Measurements from ENCODE around the gene MYL3. TPM values are rescaled to one million over a fixed set of nuclear protein-coding genes. Genes with fewer than 3 reads are reported as not detected.

Gene MYL3
- total RNA-seq, 2 experiments from 2014 or later: not detected

DNA sequence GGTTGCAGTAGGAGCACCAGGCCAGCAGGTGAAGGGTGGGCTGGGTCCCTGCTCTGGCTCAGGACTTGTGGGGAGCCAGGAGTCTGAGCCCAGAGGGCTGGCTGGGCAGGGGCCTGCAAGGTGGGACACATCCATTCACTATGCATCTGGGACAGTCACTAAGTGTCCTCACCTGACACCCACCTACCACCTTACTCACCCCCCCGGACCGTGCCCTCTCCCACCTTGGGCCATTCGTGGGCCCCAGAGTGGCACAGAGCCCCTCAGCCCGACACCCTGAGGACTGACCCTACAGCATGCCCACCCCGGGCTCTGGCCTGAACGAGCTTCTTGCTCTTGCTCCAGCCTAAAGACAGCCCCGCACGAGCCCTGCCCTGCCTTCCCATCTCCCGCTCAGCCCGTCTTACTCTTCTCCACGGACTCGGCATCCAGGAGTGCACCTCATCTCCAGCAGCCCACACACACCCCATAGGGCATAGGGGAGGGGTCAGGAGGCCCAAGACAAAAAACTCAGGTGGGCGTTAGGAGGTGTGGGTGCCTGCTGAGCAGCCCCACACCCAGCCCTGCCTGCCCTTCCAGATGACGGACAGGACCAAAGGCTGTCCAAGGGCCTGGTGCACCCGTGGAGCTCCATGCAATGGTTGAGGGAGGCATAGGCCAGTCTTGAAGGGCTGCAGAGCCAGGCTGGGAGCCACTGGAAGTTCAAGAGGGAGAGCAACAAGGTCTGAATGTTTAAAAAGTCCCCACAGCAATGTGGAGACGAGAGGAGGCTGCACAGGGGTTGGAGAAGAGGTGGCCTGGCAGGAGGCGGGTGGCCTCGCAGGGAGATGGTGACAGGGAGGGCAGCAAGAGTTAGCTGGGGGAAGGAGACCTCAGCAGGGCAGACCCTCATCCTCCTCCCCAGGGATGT is 41.3 kb upstream of the MYL3 start:
- DNase-seq (peak; percentile 28), ATAC-seq (ENCODE audit: low read depth) (no peak)
- Mint-ChIP-seq H3K36me3 (no peaks in the 10 kb centered on the region), H3K9me3 (no peaks in the 10 kb centered on the region), H3K4me1 (peaks cover 4% of the 10 kb centered on the region), H3K27ac (no peak overlapping the region), H3K4me3 (no peak overlapping the region), H3K27me3 (no peaks in the 10 kb centered on the region)
- POLR2A ChIA-PET: no interaction called here

DNA sequence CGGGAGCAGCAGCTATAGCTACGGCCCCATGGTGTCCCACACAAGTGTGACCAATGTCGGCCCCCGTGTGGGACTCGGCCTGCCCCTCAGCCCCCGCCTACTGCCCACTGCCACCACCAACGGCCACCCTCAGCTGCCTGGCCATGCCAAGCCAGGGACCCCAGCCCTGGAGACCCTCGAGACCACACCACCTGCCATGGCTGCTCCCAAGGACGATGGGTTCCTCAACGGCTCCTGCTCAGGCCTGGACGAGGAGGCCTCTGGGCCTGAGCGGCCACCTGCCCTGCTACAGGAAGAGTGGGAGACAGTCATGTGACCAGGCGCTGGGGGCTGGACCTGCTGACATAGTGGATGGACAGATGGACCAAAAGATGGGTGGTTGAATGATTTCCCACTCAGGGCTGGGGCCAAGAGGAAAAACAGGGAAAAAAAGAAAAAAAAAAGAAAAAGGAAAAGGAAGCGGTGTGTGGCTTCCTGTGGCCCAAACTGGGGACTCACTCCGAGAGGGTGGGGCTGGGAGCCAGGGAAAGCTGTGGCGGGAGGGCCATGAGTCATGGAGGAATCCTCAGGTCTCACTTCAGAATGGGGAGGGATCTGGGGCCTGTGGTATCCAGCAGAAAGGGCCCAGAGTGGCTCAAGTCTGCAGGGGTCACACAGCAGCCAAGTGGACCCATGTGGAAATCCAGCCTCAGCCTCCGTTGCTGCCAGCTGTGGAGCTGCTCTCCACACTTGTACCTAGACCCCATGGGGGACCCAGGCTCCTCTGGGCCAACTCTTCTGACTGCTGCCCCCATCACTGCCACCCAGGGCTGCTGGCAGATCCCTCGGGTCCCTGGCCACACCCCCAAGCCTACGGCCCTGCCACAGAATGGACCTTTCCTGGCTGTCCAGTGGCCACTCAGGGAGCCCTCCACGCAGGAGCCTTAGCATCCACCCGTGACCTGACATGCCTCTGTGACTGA is 40.4 kb upstream of the MYL3 start:
- Mint-ChIP-seq H3K27ac (peak overlapping the region; percentile 42), H3K36me3 (no peaks in the 10 kb centered on the region), H3K27me3 (peaks cover 4% of the 10 kb centered on the region), H3K4me1 (peaks cover 3% of the 10 kb centered on the region), H3K9me3 (no peaks in the 10 kb centered on the region), H3K4me3 (no peak overlapping the region)
- DNase-seq: peak; percentile 24
- POLR2A ChIA-PET: no interaction called here
- no peak for ATAC-seq (ENCODE audit: low read depth)

DNA sequence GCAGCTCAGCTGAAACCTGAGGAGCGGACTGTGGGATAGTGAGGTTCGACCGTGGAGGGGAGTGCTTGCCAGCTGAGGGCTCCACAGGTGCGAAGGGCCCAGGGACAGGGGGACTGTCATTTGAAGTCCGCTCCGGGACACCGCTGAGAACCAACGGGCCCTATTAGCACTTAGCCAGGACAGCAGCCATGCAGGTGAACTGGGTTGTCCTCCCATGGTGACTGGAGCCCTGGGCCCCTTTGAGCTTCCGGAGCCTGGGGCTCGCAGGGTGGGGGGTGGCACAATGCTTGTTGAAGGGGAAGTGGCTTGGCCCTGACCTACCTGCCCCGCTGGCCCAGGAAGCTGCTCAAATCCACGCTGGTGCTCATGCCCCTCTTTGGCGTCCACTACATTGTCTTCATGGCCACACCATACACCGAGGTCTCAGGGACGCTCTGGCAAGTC is 39.0 kb upstream of the MYL3 start:
- peak; percentile 27 for DNase-seq
- Mint-ChIP-seq H3K27ac (no peak overlapping the region), H3K9me3 (no peaks in the 10 kb centered on the region), H3K27me3 (peaks cover 12% of the 10 kb centered on the region), H3K36me3 (no peaks in the 10 kb centered on the region), H3K4me1 (peaks cover 3% of the 10 kb centered on the region), H3K4me3 (no peak overlapping the region)
- POLR2A ChIA-PET: no interaction called here
- no peak for ATAC-seq (ENCODE audit: low read depth)

DNA sequence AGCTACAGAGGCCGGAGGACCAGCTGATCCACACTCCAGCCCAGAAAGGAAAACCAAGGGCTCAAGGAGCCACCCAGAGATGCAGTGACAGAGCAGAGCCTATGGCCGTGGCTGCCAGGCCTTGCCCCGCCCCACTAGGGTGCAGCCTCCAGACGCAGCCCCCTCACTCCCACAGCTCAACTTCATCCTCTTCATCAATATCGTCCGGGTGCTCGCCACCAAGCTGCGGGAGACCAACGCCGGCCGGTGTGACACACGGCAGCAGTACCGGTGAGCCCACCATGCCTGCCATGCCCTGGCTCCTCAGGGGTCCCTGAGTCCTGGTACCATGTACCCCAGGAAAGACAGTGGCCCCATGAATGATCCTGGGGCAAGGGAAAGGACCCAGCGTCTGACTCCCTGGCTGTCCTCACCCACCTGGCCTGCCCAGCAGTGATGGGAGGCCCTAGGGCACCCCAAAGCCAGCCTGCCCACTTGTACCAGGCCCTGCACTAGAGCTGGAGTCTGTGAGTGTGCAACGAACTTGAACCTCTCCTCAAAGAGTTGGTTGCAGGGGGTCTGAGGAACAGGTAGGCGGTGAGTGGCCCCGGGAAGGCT is 38.4 kb upstream of the MYL3 start:
- Mint-ChIP-seq H3K27me3 (peaks cover 14% of the 10 kb centered on the region), H3K27ac (no peak overlapping the region), H3K36me3 (no peaks in the 10 kb centered on the region), H3K9me3 (no peaks in the 10 kb centered on the region), H3K4me3 (no peak overlapping the region), H3K4me1 (peaks cover 3% of the 10 kb centered on the region)
- peak; percentile 10 for DNase-seq
- POLR2A ChIA-PET: no interaction called here
- no peak for ATAC-seq (ENCODE audit: low read depth)

DNA sequence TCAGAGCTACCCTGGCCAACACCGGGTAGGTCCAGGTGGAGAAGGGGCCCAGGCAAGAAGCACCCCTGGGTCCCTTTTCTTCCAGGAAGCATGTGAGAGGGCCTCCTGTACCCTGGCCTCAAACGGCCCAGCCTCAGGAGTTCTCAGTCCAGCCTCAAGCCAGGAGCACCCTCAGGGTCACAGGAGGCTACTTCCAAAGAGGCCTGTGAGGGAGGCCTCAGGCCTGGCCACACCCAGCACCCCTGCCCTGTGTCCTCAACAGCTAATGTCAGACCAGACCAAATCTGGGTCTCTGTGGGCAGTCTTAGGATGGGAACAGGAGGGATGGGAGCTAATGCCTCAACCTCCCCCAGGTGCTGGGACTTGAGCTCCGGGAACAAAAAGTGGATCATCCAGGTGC is 37.8 kb upstream of the MYL3 start:
- Mint-ChIP-seq H3K27ac (no peak overlapping the region), H3K27me3 (peaks cover 14% of the 10 kb centered on the region), H3K4me1 (peaks cover 3% of the 10 kb centered on the region), H3K9me3 (no peaks in the 10 kb centered on the region), H3K36me3 (no peaks in the 10 kb centered on the region), H3K4me3 (no peak overlapping the region)
- no peak for ATAC-seq (ENCODE audit: low read depth)
- peak; percentile 25 for DNase-seq
- POLR2A ChIA-PET: no interaction called here

DNA sequence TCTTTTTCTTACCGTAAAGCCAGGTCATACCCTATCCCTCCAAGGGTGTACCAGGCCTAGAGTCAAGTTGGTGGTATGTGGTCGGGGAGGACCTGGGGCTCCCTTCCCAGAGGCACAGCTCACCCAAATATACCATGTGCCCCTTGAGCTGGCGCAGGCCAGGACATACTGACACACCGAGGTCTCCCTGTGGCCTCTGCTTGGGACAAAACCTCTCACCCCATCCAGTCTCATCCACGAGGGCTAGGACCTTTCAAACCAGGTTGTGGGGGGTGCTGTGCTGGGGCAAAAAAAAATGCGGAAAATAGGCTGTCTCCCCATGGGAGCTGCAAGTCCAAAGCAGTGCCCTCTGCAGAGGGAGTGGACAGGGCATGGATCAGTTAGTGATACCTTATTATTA is 37.1 kb upstream of the MYL3 start:
- H3K4me3 Mint-ChIP-seq: no peak overlapping the region
- H3K27ac Mint-ChIP-seq: no peak overlapping the region
- POLR2A ChIA-PET: no interaction called here
- no peaks in the 10 kb centered on the region for H3K36me3 Mint-ChIP-seq
- H3K9me3 Mint-ChIP-seq: no peaks in the 10 kb centered on the region
- DNase-seq: no peak
- peaks cover 14% of the 10 kb centered on the region for H3K27me3 Mint-ChIP-seq
- ATAC-seq (ENCODE audit: low read depth): no peak
- peaks cover 3% of the 10 kb centered on the region for H3K4me1 Mint-ChIP-seq

DNA sequence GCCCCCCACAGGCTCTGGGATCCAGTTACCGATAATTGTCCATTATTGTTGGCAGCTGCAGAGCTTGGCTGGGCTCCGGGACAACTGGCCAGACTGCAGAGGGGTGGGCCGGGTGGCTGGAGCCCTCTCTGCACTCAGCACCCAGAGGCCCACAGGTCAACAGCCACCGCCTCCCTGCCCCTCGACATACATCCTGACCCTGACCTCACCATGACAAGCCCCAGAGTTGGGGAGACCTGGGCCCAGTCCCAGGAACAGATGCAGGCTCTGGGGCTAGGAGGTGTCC is 36.7 kb upstream of the MYL3 start:
- peaks cover 3% of the 10 kb centered on the region for H3K4me1 Mint-ChIP-seq
- no peak overlapping the region for H3K4me3 Mint-ChIP-seq
- peaks cover 14% of the 10 kb centered on the region for H3K27me3 Mint-ChIP-seq
- no peaks in the 10 kb centered on the region for H3K9me3 Mint-ChIP-seq
- POLR2A ChIA-PET: no interaction called here
- H3K27ac Mint-ChIP-seq: no peak overlapping the region
- H3K36me3 Mint-ChIP-seq: no peaks in the 10 kb centered on the region
- DNase-seq (peak; percentile 22), ATAC-seq (ENCODE audit: low read depth) (no peak)

DNA sequence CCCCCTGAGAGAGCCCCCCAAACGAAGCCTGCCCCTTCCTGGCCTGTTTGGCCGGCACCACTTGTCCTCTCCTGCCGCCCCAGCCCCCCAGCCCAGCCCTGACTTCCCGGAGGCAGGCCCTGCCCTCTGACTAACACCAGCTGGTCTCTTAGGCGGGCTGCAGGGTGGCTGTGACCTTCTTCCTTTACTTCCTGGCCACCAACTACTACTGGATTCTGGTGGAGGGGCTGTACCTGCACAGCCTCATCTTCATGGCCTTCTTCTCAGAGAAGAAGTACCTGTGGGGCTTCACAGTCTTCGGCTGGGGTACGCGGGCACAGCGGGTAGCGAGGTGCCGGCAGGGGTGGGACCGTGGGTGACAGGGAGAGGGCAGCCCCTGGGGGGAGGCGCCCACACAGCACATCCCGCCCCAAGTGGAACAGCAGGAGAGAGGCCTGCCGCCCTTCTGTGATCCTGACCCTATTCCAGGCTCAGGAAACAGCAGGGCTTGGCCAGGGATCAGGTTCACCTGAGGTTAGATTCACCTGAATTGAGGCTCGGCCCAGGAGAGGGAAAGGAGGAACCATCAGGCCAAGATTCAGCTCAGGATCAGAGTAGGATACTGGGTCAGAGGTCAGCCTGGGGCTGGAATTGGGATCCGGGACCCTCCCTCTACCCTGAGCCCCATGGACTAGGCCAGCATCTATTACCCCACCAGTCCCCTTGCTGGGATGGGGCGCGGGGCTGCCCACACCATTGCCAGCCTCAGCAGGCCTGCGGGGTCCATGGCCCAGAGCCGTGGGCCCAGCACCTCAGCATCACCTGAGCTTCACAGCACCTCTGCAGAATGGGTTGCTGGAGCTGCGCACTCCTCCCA is 36.1 kb upstream of the MYL3 start:
- ATAC-seq (ENCODE audit: low read depth) (no peak), DNase-seq (peak; percentile 24)
- POLR2A ChIA-PET: no interaction called here
- Mint-ChIP-seq H3K4me1 (peaks cover 3% of the 10 kb centered on the region), H3K4me3 (no peak overlapping the region), H3K36me3 (no peaks in the 10 kb centered on the region), H3K27me3 (peaks cover 14% of the 10 kb centered on the region), H3K27ac (no peak overlapping the region), H3K9me3 (no peaks in the 10 kb centered on the region)

DNA sequence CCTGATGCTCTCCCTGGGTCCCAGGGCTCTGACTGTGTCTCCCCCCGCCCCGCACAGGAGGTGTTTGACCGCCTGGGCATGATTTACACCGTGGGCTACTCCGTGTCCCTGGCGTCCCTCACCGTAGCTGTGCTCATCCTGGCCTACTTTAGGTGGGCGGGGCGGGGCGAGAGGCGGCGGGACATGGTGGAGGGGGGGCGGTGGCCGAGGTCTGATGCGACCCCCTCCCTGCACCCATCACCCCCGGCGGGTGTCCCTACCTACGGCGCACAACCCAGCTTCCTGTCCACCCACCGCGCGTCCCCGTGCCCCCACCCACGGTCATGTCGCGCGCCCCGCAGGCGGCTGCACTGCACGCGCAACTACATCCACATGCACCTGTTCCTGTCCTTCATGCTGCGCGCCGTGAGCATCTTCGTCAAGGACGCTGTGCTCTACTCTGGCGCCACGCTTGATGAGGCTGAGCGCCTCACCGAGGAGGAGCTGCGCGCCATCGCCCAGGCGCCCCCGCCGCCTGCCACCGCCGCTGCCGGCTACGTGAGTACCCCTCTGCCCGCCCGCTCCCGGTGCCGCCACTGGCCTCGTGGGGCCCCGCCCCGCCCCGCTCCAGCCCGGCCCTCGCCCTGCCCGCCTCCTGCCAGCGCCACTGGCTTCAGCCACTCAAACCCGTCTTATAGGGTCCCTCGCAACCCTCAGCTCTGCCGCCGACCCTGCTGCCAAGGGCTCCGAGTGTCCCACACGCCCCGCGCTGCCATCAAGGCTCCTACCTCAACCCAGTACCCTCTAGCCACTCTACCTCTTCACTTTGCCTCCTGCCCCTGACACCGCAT is 35.3 kb upstream of the MYL3 start:
- H3K4me1 Mint-ChIP-seq: peaks cover 3% of the 10 kb centered on the region
- H3K27ac Mint-ChIP-seq: no peak overlapping the region
- ATAC-seq (ENCODE audit: low read depth) (no peak), DNase-seq (peak; percentile 37)
- H3K27me3 Mint-ChIP-seq: peaks cover 18% of the 10 kb centered on the region
- no peaks in the 10 kb centered on the region for H3K36me3 Mint-ChIP-seq
- peak overlapping the region; percentile 25 for H3K4me3 Mint-ChIP-seq
- H3K9me3 Mint-ChIP-seq: no peaks in the 10 kb centered on the region
- POLR2A ChIA-PET: no interaction called here

DNA sequence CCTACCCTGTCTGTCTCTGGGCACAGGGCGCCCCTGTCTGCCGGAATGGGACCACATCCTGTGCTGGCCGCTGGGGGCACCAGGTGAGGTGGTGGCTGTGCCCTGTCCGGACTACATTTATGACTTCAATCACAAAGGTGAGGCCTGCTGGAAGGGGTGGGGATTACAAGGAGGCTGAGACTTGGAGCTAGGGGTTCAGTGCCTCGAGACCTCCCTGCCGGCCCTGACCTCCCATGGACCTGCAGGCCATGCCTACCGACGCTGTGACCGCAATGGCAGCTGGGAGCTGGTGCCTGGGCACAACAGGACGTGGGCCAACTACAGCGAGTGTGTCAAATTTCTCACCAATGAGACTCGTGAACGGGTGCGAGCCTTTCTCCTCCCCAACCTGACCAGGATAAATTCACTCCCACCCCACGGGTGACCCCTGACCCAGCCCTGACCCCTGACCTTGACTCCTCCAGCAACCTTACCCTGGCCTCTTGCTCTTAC is 34.6 kb upstream of the MYL3 start:
- no peak overlapping the region for H3K4me3 Mint-ChIP-seq
- H3K9me3 Mint-ChIP-seq: no peaks in the 10 kb centered on the region
- peak; percentile 21 for DNase-seq
- POLR2A ChIA-PET: no interaction called here
- H3K27ac Mint-ChIP-seq: no peak overlapping the region
- no peak for ATAC-seq (ENCODE audit: low read depth)
- H3K27me3 Mint-ChIP-seq: peaks cover 25% of the 10 kb centered on the region
- H3K36me3 Mint-ChIP-seq: no peaks in the 10 kb centered on the region
- H3K4me1 Mint-ChIP-seq: peaks cover 2% of the 10 kb centered on the region

DNA sequence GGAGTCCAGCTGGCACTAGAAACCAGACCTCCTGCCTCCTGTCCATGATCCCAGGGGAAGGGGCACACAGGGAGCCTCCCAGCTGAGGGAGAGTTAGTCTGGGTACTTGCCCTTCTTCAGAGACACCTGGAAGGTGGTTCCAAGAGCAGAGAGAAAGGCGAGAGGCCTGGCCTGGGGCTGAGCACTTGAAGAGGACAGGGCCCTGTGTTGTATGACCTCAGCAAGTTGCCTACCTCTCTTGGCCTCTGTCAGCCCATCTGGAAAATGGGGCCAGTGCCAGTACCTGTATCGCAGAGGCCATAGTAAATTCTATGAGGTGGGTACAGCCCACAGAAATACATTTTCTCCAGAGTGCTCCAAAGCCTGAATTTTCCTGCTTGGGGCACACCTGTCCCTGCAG is 33.8 kb upstream of the MYL3 start:
- H3K27me3 Mint-ChIP-seq: peaks cover 34% of the 10 kb centered on the region
- peaks cover 2% of the 10 kb centered on the region for H3K4me1 Mint-ChIP-seq
- no peak overlapping the region for H3K4me3 Mint-ChIP-seq
- POLR2A ChIA-PET: no interaction called here
- no peaks in the 10 kb centered on the region for H3K9me3 Mint-ChIP-seq
- DNase-seq: peak; percentile 25
- no peaks in the 10 kb centered on the region for H3K36me3 Mint-ChIP-seq
- no peak for ATAC-seq (ENCODE audit: low read depth)
- H3K27ac Mint-ChIP-seq: no peak overlapping the region

DNA sequence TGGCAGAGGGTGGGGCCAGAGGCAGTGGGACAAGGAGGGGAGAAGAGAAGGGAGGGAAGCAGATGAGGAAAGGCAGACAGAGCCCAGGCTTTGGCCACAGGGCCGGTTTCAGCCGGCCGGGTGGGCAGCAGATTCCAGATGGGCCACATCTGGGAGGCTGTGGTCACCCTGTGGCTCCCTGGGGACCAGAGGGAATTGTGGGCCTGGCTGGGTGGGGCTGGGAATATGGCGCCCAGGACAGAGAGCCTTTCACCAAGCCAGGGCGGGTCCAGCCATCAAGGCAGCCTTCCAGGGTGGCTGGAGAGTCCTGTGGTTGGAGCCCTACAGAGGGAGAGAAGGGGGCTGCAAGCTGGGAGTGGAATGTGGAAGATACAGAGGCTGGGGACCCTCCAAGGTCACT is 33.1 kb upstream of the MYL3 start:
- no peaks in the 10 kb centered on the region for H3K36me3 Mint-ChIP-seq
- no peaks in the 10 kb centered on the region for H3K9me3 Mint-ChIP-seq
- no peak overlapping the region for H3K4me3 Mint-ChIP-seq
- H3K4me1 Mint-ChIP-seq: peaks cover 2% of the 10 kb centered on the region
- H3K27ac Mint-ChIP-seq: no peak overlapping the region
- ATAC-seq (ENCODE audit: low read depth) (no peak), DNase-seq (peak; percentile 19)
- POLR2A ChIA-PET: no interaction called here
- H3K27me3 Mint-ChIP-seq: peaks cover 40% of the 10 kb centered on the region
